EL (cell line): ENCODE results near the gene DYRK4.
"Not testable (repeated sequence)": the region's sequence is repeated elsewhere in the genome, so short reads cannot be mapped to it uniquely, and the experiment has no call there.

Experiments used
- DNase-seq: peaks from one replicate; pipeline ENCODE4 v3.0.0-alpha.2; 2016

The DYRK4 gene, protein sequence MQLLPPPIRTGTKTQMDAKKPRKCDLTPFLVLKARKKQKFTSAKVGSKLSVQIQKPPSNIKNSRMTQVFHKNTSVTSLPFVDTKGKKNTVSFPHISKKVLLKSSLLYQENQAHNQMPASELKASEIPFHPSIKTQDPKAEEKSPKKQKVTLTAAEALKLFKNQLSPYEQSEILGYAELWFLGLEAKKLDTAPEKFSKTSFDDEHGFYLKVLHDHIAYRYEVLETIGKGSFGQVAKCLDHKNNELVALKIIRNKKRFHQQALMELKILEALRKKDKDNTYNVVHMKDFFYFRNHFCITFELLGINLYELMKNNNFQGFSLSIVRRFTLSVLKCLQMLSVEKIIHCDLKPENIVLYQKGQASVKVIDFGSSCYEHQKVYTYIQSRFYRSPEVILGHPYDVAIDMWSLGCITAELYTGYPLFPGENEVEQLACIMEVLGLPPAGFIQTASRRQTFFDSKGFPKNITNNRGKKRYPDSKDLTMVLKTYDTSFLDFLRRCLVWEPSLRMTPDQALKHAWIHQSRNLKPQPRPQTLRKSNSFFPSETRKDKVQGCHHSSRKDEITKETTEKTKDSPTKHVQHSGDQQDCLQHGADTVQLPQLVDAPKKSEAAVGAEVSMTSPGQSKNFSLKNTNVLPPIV

DNA sequence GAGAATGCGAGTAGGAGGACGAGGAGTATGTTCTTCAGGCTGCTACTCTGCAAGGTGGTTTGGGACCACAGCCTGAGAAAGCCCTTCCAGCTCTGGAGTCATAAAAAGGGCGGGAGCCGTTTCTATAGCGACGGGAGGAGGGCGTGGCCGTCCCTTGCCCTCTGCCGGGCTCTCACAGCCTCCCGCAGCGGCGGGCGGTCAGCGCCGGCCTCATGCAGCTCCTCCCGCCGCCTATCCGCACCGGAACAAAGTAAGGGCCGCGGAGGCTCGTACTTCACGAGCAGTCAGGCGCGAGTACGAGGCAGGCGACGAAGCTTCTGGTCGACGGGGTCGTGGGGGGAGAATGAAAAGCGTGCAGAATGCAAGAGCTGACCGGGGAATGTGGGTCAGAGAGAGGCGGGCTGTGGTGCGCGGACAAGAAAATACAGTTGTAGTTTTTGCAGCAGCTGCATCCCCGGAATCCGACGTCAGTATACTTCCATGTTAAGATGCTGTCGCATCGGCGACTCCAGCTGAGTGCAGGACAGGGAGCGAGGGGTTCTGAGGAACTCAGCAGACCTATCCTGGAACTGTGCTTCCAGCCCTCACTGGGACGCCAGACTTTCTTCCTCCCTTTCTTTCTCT lies at the start of gene DYRK4:
TSS of gene DYRK4 (plus strand) at position 175 of the 624 bp plus-strand sequence. CDS start at position 213, 38 bp downstream.
- DNase-seq, result peak; percentile 69

DNA sequence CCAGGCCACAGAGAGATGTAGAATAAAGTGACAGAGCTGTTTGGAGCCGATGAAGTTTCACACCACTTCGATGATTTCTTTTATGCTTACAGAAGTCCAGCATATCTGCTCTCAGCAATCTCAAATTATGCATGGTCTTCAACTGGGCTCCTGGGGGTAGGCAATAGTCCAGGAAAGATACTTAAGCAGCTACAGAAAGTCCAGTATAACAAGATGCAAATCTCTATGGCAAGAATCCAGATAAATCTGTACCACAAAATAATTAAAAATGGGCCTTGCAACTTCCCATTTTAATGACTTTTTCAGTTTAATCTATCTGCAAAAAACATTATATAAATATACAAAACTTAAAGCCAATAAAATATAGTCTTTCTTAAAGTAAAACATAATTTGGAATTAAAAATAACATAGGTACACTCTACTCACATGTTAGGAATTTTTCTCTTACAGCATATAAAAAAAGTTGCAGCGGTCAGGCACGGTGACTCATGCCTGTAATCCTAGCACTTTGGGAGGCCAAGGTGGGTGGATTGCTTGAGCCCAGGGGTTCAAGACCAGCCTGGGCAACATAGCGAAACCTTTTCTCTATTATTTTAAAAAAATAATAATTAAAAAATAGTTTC lies 43.8 kb upstream of the DYRK4 start:
- DNase-seq, result peak; percentile 68

DNA sequence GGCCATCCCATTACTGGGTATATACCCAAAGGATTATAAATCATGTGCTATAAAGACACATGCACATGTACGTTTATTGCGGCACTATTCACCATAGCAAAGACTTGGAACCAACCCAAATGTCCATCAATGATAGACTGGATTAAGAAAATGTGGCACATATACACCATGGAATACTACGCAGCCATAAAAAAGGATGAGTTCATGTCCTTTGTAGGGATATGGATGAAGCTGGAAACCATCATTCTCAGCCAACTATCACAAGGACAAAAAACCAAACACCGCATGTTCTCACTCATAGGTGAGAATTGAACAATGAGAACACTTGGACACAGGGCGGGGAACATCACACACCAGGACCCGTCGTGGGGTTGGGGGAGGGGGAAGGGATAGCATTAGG lies 38.6 kb upstream of the DYRK4 start:
- DNase-seq, result not testable (repeated sequence)

GRCh38 chr12:4526923-4527546 lies 35.0 kb upstream of the DYRK4 start:
- DNase-seq, result peak; percentile 10

GRCh38 chr12:4530160-4530559 lies 31.8 kb upstream of the DYRK4 start:
- no peak for DNase-seq

DNA sequence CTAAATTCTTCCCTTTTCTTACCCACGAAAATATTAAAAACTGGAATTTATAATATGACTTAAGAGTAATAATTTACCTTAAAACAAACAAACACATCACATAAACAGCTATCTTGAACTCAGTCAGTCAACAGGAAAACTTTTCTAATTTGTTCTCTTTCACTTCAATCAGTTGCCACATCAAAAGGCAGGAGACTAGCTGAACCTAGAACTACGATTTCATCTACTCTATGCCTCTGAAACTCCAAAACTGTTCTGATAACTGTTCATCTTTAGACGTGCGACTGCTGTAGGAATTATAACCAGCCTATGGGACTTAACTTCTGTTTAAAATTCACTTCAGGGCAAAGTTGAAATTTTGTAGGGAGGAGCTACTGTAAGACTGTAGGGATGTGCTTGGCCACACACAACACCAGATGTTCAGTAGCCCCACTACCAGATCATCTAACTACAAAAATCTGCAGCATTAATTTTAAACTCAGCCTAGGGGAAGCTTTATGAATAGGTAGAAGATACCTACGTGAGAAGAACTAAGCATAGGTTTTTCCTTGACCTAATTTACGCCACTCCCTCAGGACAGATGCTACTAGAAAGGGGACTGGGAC lies 30.9 kb upstream of the DYRK4 start:
- DNase-seq, result no peak

DNA sequence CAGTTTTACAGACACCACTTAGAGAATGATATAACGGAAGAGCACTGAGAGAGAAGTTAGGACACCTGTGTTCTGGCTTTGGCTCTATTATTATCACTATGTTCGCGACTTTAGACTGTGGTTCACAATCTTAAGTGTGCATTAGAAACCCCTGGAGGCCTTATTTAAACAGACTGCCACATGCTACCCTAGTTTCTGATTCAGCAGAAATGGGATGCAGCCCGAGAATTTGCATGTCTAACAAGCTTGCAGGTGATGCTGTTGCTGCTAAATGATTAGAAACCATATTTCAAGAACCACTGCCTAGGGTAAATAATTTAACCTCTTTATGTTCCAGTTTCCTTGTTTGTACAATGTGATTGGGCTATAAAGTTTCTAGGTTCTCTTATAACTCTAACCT lies 26.9 kb upstream of the DYRK4 start:
- no peak for DNase-seq

DNA sequence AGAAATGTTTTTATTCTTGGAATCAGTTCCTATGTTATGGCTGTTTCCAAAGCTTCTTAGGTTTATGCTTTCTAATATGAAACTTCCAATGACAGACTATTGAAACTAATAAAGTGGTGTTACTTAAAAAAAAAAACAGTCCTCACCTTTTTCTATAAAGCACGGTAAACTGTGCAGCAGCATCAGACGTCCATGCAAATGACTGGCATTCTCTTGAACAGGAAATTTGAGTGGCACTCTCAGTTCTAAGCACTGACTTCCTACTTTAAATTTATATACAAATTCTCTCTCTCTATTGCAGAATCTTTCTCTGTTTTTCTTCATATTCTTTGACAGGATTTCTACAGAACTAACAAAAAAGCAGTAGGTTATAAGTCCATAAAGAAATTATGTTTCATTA lies 26.1 kb upstream of the DYRK4 start:
- DNase-seq, result no peak

- peak; percentile 97 for DNase-seq
Measured at GRCh38 chr12:4538207-4539160, 23.5 kb upstream of the DYRK4 start, which contains the start of gene RAD51AP1. TSS of gene RAD51AP1 (plus strand) at chr12:4538890. CDS start at chr12:4538940, 50 bp downstream.

DNA sequence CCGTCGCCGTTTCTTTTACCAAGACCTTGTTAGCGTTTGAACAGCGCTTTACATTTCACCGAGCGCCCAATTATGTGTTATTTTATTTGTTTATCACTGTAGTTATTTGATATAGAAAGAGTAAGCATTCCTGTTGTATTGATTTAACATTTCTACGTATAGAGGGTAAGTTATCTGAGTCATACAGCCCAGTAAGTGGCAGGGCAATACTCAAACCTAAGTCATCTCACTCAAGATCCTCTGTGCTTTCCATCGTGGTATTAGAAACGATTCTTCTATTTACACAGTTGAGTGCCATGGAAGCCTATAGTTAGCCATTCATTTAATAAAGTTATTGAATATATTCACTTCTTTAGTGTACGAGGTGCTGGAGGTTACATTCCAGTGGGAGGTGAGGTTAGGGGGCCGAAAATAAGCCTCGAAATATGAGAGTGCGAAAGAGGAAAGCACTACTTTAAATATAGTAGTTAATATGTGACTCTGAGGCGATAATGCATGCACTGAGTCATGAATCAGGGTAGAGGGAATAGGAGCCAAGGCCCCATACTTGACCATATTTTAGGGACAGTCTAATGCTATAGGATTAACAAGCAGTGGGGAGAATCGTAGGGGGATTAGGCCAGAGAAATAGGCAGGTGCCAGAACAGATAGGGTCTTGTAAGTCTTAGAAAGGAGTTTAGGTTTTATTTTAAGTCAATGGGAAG lies 22.7 kb upstream of the DYRK4 start:
- peak; percentile 12 for DNase-seq

- DNase-seq, result no peak
Measured at GRCh38 chr12:4540170-4540569, 21.8 kb upstream of the DYRK4 start.

- DNase-seq, result no peak
Measured at GRCh38 chr12:4540638-4541037, 21.4 kb upstream of the DYRK4 start.

- no peak for DNase-seq
Measured at GRCh38 chr12:4545195-4545594, 16.8 kb upstream of the DYRK4 start.

GRCh38 chr12:4552191-4552590 lies 9.8 kb upstream of the DYRK4 start:
- DNase-seq, result no peak

- no peak for DNase-seq
Measured at GRCh38 chr12:4553943-4554342, 8.1 kb upstream of the DYRK4 start.

GRCh38 chr12:4555804-4556203 lies 6.2 kb upstream of the DYRK4 start:
- no peak for DNase-seq

- no peak for DNase-seq
Measured at GRCh38 chr12:4556735-4557530, 5.1 kb upstream of the DYRK4 start.

- no peak for DNase-seq
Measured at GRCh38 chr12:4557586-4557985, 4.4 kb upstream of the DYRK4 start.

DNA sequence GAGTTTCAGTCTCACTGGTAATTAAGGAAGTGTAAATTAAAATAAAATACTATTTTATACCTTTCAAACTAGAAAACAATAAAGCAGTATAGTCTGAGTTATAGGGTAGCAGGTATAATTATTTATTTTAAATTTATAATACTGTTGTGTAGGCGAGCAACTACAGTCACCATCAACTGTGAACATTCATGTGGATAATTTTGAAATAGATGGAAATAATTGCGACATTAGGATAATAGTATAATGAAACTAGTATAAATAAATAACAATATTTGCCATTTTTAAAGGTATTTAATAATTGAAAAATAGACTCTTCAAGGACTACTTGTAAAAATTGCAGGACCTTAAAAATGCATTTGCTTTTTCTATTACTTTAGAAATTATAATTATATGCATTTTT lies 3.8 kb upstream of the DYRK4 start:
- DNase-seq, result no peak

- no peak for DNase-seq
Measured at GRCh38 chr12:4563336-4563735, 1.3 kb downstream of the DYRK4 start.
